BLaER1 treated with 17β-estradiol and CSF1 and Interleukin-3, amounts not matched to agents 10 nM and 100 nM (cell line): ENCODE measurements around the gene NR4A3.
"Not testable (repeated sequence)": the region's sequence is repeated elsewhere in the genome, so short reads cannot be mapped to it uniquely, and the experiment has no call there.

Experiments
- H3K27ac ChIP-seq, 11 experiments: shearing (Covaris generic); formaldehyde crosslinking; 2 replicates each; pipeline ENCODE4 v1.8.1; 2022
- H3K27me3 ChIP-seq, 11 experiments: shearing (Covaris generic); formaldehyde crosslinking; 2 replicates each; pipeline ENCODE4 v1.8.1; 2022
- H3K36me3 ChIP-seq, 11 experiments: shearing (Covaris generic); formaldehyde crosslinking; 2 replicates each; pipeline ENCODE4 v1.8.1; 2022
- H3K4me1 ChIP-seq, 10 experiments: shearing (Covaris generic); formaldehyde crosslinking; 2 replicates each; pipeline ENCODE4 v1.8.1; 2022
- H3K4me2 ChIP-seq, 11 experiments: shearing (Covaris generic); formaldehyde crosslinking; 2 replicates each; pipeline ENCODE4 v1.8.1; 2022
- H3K4me3 ChIP-seq, 10 experiments: shearing (Covaris generic); formaldehyde crosslinking; 2 replicates each; pipeline ENCODE4 v1.8.1; 2022
- H3K9ac ChIP-seq, 11 experiments: shearing (Covaris generic); formaldehyde crosslinking; 2 replicates each; pipeline ENCODE4 v1.8.1; 2022
- H3K9me3 ChIP-seq, 11 experiments: shearing (Covaris generic); formaldehyde crosslinking; replicated peaks in 1 of 11; 2 replicates each; pipeline ENCODE4 v1.8.1; 2022
- H4K20me1 ChIP-seq, 11 experiments: shearing (Covaris generic); formaldehyde crosslinking; 2 replicates each; pipeline ENCODE4 v1.8.1; 2022
- Cebpa-rat ChIP-seq, 11 experiments: shearing (Covaris generic); IDR thresholded peaks; 2 replicates each; pipeline ENCODE4 v1.8.1; 2022

NR4A3 gene

GRCh38 chr9:99855467-99856176 lies 33.9 kb downstream of the NR4A3 start:
- Histone ChIP-seq H3K4me3 (no peak overlapping the region), H3K27ac (no peak overlapping the region), H3K9me3 (peaks cover 0 to 4% (median 0%) of the 10 kb centered on the region in 11 experiments; a peak in 1 of 22 replicates), H3K9ac (no peak overlapping the region), H3K27me3 (no peaks in the 10 kb centered on the region), H3K4me1 (peaks cover 10 to 21% (median 14%) of the 10 kb centered on the region in 10 experiments; a peak in 19 of 20 replicates), H3K4me2 (no peak overlapping the region), H3K36me3 (no peaks in the 10 kb centered on the region), H4K20me1 (no peaks in the 10 kb centered on the region)
- no peak for TF ChIP-seq Cebpa-rat (IDR thresholded peaks at IDR 0.05)

- peaks cover 3 to 12% (median 8%) of the 10 kb centered on the region in 10 experiments; a peak in 15 of 20 replicates for H3K4me1 ChIP-seq
- not testable (repeated sequence) for H3K9me3 ChIP-seq, H3K4me2 ChIP-seq, H3K9ac ChIP-seq, H3K27me3 ChIP-seq, H3K27ac ChIP-seq, H3K36me3 ChIP-seq, H3K4me3 ChIP-seq, H4K20me1 ChIP-seq
These were observed 35.9 kb downstream of the NR4A3 start for GRCh38 chr9:99857576-99857975.

GRCh38 chr9:99858087-99858486 lies 36.4 kb downstream of the NR4A3 start:
- Histone ChIP-seq H3K9ac (no peak overlapping the region), H3K27ac (no peak overlapping the region), H3K4me3 (no peak overlapping the region), H4K20me1 (no peaks in the 10 kb centered on the region), H3K27me3 (no peaks in the 10 kb centered on the region), H3K36me3 (no peaks in the 10 kb centered on the region), H3K9me3 (no peaks in the 10 kb centered on the region), H3K4me1 (peaks cover 3 to 10% (median 8%) of the 10 kb centered on the region in 10 experiments; a peak in 15 of 20 replicates), H3K4me2 (no peak overlapping the region)
- no peak for TF ChIP-seq Cebpa-rat (IDR thresholded peaks at IDR 0.05)

GRCh38 chr9:99859243-99859980 lies 37.7 kb downstream of the NR4A3 start:
- Histone ChIP-seq H3K9me3 (no peaks in the 10 kb centered on the region), H3K27ac (no peak overlapping the region), H3K4me2 (no peak overlapping the region), H4K20me1 (no peaks in the 10 kb centered on the region), H3K4me3 (no peak overlapping the region), H3K9ac (no peak overlapping the region), H3K4me1 (peaks cover 3 to 10% (median 8%) of the 10 kb centered on the region in 10 experiments; a peak in 15 of 20 replicates), H3K36me3 (no peaks in the 10 kb centered on the region), H3K27me3 (no peaks in the 10 kb centered on the region)
- TF ChIP-seq Cebpa-rat (IDR thresholded peaks at IDR 0.05): no peak

GRCh38 chr9:99860266-99860665 lies 38.6 kb downstream of the NR4A3 start:
- peaks cover 3 to 10% (median 8%) of the 10 kb centered on the region in 10 experiments; a peak in 15 of 20 replicates for H3K4me1 ChIP-seq
- no peak for TF ChIP-seq Cebpa-rat (IDR thresholded peaks at IDR 0.05)
- no peaks in the 10 kb centered on the region for H4K20me1 ChIP-seq
- no peaks in the 10 kb centered on the region for H3K9me3 ChIP-seq
- H3K4me3 ChIP-seq: no peak overlapping the region
- H3K4me2 ChIP-seq: no peak overlapping the region
- no peaks in the 10 kb centered on the region for H3K27me3 ChIP-seq
- no peaks in the 10 kb centered on the region for H3K36me3 ChIP-seq
- no peak overlapping the region for H3K9ac ChIP-seq
- H3K27ac ChIP-seq: no peak overlapping the region

GRCh38 chr9:99863955-99864354 lies 42.3 kb downstream of the NR4A3 start:
- H3K27ac ChIP-seq: no peak overlapping the region
- H3K4me3 ChIP-seq: no peak overlapping the region
- peaks cover 3 to 10% (median 8%) of the 10 kb centered on the region in 10 experiments; a peak in 15 of 20 replicates for H3K4me1 ChIP-seq
- H3K9me3 ChIP-seq: no peaks in the 10 kb centered on the region
- H3K36me3 ChIP-seq: no peaks in the 10 kb centered on the region
- TF ChIP-seq Cebpa-rat (IDR thresholded peaks at IDR 0.05): no peak
- H3K27me3 ChIP-seq: no peaks in the 10 kb centered on the region
- no peak overlapping the region for H3K4me2 ChIP-seq
- H3K9ac ChIP-seq: no peak overlapping the region
- no peaks in the 10 kb centered on the region for H4K20me1 ChIP-seq

- no peak overlapping the region for H3K4me2 ChIP-seq
- H3K9me3 ChIP-seq: no peaks in the 10 kb centered on the region
- no peak overlapping the region for H3K4me3 ChIP-seq
- H3K9ac ChIP-seq: no peak overlapping the region
- H3K27ac ChIP-seq: no peak overlapping the region
- H3K27me3 ChIP-seq: no peaks in the 10 kb centered on the region
- no peaks in the 10 kb centered on the region for H4K20me1 ChIP-seq
- no peaks in the 10 kb centered on the region for H3K36me3 ChIP-seq
- no peak for TF ChIP-seq Cebpa-rat (IDR thresholded peaks at IDR 0.05)
- peaks cover under 1 to 6% (median 5%) of the 10 kb centered on the region in 10 experiments; a peak in 15 of 20 replicates for H3K4me1 ChIP-seq
These were observed 44.7 kb downstream of the NR4A3 start for GRCh38 chr9:99866398-99866797.

GRCh38 chr9:99867536-99867935 lies 45.9 kb downstream of the NR4A3 start:
- TF ChIP-seq Cebpa-rat (IDR thresholded peaks at IDR 0.05): no peak
- H3K36me3 ChIP-seq: no peaks in the 10 kb centered on the region
- H3K27ac ChIP-seq: no peak overlapping the region
- no peaks in the 10 kb centered on the region for H3K9me3 ChIP-seq
- no peaks in the 10 kb centered on the region for H3K4me1 ChIP-seq
- H4K20me1 ChIP-seq: no peaks in the 10 kb centered on the region
- no peak overlapping the region for H3K9ac ChIP-seq
- H3K27me3 ChIP-seq: no peaks in the 10 kb centered on the region
- no peak overlapping the region for H3K4me3 ChIP-seq
- H3K4me2 ChIP-seq: no peak overlapping the region

GRCh38 chr9:99867968-99868367 lies 46.3 kb downstream of the NR4A3 start:
- Histone ChIP-seq H3K4me1 (no peaks in the 10 kb centered on the region), H3K36me3 (no peaks in the 10 kb centered on the region), H3K9me3 (no peaks in the 10 kb centered on the region), H3K4me3 (no peak overlapping the region), H3K27ac (no peak overlapping the region), H3K27me3 (no peaks in the 10 kb centered on the region), H3K9ac (no peak overlapping the region), H4K20me1 (no peaks in the 10 kb centered on the region), H3K4me2 (no peak overlapping the region)
- no peak for TF ChIP-seq Cebpa-rat (IDR thresholded peaks at IDR 0.05)

- no peaks in the 10 kb centered on the region for H4K20me1 ChIP-seq
- no peaks in the 10 kb centered on the region for H3K4me1 ChIP-seq
- no peaks in the 10 kb centered on the region for H3K27me3 ChIP-seq
- no peak overlapping the region for H3K9ac ChIP-seq
- H3K4me3 ChIP-seq: no peak overlapping the region
- no peak overlapping the region for H3K27ac ChIP-seq
- H3K36me3 ChIP-seq: no peaks in the 10 kb centered on the region
- no peaks in the 10 kb centered on the region for H3K9me3 ChIP-seq
- H3K4me2 ChIP-seq: no peak overlapping the region
- no peak for TF ChIP-seq Cebpa-rat (IDR thresholded peaks at IDR 0.05)
These were observed 47.2 kb downstream of the NR4A3 start for GRCh38 chr9:99868845-99869244.
